Activated naive CD4-positive, alpha-beta T cell (primary cell): ENCODE measurements around the gene BLTP3B.

Source experiments
- DNase-seq, 4 experiments: peaks; one replicate each; lab custom pipeline; 2025; lab: John Stamatoyannopoulos, UW

Gene BLTP3B

GRCh38 chr12:100120355-100120754 is 22.3 kb downstream of the BLTP3B start:
- DNase-seq = no peak

- DNase-seq = no peak
These were observed 27.4 kb downstream of the BLTP3B start for GRCh38 chr12:100115291-100115690.

DNA sequence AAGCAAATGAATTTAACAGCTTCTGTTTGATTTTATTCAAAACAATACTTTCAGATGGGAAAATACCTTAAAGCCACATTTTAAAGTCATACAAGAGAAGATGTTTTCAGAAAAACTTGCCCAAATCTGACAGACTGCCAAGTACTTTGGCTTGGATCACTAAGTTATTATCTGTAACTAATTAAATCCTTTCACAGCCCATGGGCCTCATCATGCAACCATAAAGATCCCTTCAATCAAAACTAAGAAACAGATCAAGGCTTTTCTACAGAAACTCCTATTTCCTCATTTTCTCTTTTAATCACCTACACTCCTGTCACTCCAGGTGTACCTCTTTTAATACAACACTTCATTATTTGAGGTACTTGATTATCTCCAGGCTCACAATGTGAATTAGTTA is 28.1 kb downstream of the BLTP3B start:
- DNase-seq = no peak

DNA sequence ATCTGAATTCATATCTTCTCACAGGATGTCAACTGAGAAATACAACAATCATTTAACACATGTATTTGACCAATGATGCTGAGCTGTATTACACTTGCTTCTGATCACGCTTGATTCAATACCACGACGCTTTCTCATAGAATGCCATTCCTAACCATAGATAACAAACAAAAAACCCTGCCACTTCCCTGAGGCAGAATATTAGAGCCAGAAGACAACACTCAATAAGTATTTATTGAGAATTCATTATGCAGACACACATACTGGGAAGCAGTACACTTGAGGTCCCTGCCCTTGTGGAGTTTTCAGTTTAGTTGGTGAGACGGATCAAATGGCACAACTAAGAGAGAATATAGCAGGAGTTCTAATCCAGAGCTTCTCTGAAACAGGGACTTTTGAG is 32.4 kb downstream of the BLTP3B start:
- no peak for DNase-seq

- DNase-seq = no peak
These were observed 35.8 kb downstream of the BLTP3B start for GRCh38 chr12:100106861-100107260.

- no peak for DNase-seq
These were observed 37.0 kb downstream of the BLTP3B start for GRCh38 chr12:100105661-100106060.

DNA sequence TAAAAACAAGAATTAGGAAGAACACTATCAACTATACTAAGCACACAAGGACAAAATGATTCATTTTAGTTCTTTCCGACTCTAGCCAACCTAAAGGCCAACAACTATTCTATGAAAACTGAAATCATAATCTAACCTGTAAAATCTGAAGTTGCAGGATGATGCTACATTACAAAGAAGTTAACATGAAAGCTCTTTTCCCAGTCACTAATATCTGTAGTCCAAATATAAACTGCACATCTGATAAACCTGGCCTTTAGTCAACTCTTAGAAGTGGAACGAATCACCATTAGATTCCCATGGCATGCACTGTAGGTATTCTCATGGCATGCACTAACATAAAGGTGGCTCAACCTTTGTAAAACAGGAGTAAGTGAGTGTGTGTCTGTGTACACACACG is 41.7 kb downstream of the BLTP3B start:
- DNase-seq = no peak
